GM21360 (cell line): ENCODE measurements around the gene TBC1D22A.
"Not testable (repeated sequence)": the region's sequence is repeated elsewhere in the genome, so short reads cannot be mapped to it uniquely, and the experiment has no call there.

ENCODE experiments used
- ATAC-seq: cut with Tn5 transposase; IDR thresholded peaks from one replicate; pipeline ENCODE4 v1.9.1; 2021; ENCODE audit warnings: mild to moderate bottlenecking, moderate library complexity; ENCODE audit not compliant: unreplicated experiment

The TBC1D22A gene

DNA sequence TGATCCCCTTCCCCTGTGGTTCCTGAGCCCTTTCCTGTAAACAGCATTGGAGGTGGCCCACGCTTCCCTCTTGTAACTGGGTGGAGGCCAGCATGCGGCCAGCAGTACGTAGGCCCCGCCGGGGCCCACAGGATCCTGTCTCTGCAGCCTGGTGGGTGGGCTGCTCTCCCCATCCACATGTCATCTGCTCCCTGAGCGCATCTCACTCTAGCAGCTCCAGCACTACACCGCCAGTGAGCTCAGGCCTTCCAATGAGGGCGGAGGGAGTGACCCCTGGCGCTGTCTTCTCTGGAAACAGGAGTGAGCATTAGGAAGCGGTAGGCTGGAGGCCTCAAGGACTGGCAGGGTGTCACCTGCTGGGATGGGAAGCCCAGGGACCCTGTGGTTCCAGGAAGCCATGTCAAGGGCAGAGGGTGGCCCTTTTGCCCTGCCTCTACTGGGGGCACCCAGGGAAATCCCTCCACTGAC, 363.9 kb downstream of the TBC1D22A start:
- ATAC-seq: no peak

DNA sequence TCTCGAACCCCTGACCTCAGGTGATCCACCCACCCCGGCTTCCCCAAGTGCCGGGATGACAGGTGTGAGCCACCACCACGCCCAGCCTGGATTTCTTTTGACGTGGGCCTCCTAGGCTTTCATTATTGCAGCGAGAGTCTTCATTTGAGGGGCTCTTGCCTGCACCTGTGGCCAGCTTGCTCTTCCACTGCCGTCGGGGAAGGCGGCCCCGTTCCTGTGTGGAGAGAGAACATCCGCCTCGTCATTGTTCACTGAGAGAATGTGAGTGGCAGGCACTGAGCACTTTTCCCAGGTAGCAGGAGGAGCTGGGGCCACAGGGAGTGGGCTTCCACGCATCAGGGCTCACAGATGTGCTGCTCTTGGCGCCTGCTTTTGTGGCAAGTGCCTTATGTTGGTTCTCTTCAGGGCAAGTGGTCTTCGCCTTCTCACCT, 365.0 kb downstream of the TBC1D22A start:
- no peak for ATAC-seq

GRCh38 chr22:47128216-47128615, 365.8 kb downstream of the TBC1D22A start:
- ATAC-seq: no peak

- no peak for ATAC-seq
Measured at GRCh38 chr22:47128622-47129215, 366.3 kb downstream of the TBC1D22A start.

DNA sequence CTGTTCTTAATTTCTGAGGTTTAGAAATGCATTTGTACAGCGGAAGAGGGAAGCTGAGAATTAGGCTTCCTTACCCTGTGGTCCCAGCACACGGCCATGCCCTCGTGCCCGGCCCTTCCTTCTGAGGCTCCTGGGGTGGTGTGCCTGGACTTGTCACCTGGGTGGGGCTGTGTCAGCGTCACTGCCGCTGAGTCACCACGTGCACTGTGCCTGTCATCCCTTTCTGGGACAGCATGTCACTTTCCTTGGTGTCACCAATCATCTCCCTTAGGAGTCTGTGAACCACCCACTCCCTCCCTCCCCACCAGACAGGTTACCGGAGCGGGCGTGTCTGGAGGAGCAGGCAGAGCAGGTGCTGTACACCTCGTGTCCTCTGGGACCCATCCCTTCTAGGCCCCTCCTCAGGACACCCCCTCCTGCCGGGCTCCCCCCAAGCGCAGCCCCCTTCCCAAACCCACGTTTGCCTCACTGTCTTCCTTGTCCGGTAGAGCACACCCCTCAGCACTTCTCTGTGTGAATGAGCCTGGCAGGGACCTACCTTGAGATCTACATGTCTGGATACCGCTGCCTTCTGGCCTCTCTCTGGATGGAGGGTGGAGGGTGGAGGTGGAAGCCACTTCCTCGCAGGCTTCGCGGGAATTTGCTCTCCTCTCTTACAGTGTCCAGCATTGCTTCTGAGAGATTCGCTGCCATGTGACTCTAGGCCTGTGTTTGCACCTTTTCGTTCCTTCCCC, 367.6 kb downstream of the TBC1D22A start:
- ATAC-seq: no peak

DNA sequence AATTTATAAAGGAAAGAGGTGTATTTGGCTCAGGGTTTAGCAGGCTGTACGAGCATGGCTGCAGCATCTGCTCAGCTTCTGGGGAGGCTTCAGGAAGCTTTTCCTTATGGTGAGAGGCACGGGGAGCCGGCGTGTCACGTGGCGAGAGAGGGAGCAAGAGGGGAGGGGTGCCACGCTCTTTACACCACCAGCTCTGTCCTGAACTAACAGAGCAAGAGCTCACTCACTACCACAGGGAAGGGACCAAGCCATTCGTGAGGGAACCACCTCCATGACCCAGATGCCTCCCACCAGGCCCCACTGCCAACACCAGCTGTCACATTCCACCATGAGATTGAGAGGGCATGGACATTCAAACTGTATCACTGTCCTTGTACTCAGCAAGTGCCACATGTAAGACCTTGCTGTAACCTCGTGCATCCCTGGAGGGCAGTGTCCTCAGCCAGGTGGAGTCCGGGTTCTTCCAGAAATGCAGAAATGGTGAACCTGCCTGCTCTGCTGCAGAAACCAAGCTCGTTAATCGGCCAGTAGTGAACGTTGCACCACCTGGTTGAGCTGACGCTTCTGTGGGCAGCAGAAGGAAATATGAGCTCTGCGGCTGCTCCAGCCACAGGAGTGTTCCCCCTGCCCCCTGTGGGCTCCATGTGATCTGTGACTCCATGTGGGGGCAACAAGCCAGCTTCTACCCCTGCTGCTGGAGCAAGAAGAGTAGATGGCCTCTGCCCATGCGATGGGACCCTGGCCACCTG, 368.6 kb downstream of the TBC1D22A start:
- no peak for ATAC-seq

DNA sequence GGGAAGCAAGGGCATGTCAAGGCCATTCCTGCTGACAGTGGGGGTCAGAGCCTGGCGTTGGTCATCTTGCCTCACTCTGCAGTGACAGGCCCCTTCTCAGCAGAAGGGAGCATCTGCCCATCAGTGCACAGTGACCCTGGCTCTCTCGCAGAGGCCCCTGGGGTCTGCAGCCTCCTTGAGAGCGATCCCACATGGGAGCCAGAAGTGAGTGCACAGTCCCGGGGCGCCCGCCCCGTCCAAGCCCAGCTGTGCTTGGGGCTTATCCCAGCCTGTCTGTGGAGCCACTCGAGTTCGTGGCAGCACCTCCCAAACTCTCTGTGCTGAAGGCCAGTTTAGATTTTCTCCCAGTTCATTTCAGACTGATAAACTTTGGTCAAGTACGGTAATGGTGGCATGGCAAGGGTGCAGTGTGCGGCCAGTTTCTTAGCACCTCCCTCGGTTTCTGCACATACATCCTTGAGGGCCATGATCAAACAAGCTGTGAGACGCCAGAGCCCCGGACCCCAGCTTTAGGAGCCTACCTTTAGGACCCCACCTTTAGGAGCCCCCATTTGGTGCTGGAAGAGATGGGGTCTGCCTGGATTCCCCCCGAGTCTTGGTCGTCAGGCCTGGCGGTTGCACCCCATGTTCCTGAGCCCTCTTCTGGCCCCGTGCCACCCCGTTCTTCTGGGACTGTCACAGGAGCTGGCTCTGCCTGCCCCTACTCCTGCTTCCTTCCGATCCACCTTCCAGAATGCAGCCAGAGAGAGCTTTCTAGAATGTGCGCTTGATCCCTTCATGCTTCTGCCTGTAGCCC, 369.4 kb downstream of the TBC1D22A start:
- no peak for ATAC-seq

DNA sequence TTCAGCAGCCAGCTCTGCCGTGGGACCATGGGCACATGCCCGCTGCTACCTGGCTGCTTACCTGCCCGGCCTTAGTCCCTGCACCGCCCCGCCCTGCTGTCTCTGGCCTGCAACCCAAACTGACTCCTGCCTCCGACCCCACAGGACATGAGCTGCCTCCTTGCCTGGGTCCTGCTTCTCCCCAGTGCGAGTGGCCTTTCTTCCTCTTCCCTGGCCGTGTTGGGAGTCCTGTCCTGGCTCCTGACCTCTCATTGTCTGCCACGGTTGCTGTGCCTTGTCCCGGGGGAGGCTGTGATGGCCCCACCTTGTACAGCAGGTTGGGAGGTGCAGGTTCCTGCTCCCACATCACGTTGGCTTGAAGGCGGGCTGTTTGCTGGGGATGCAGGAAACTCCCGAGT, 370.0 kb downstream of the TBC1D22A start:
- no peak for ATAC-seq

GRCh38 chr22:47133061-47133969, 370.9 kb downstream of the TBC1D22A start:
- no peak for ATAC-seq

- ATAC-seq: no peak
Measured at GRCh38 chr22:47134222-47134621, 371.8 kb downstream of the TBC1D22A start.

DNA sequence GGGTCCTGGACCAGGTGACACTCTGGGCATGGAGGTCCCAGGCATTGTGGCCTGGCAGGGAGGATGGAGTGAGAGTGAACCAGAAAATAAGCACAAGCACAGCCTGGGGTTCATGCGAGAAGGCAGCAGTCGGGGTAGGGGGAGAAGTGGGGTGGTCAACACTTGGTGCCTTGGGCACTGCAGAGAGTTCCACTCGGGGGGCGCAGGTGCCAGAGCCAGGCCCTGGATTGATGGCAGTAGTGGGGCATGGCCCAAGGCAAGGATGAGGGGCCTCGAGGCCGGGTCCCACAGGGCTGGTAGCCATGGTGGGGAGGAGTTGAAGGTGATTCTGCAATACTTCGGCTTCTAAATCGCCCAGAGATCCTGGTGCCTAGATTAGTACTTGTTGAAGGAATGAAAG, 372.9 kb downstream of the TBC1D22A start:
- no peak for ATAC-seq

DNA sequence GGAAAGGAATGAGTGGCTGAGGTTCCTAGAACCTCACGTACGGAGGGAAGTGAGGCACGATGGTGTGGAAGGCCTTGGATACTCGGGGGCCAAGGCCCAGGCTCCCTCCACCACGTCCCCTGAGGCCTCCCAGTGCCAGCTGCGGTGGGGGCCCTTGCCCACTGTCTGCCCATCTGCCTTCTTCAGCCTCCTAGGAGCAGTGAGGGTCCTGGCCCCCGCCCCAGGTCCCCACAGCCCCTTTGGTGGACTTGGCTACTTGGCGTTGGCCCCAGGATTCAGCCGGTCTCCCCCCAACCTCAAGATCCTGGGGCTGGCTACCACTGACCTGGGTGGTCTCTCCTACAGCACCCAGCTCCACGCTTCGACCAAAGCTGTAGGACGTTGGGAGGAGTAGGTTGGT, 373.6 kb downstream of the TBC1D22A start:
- no peak for ATAC-seq

DNA sequence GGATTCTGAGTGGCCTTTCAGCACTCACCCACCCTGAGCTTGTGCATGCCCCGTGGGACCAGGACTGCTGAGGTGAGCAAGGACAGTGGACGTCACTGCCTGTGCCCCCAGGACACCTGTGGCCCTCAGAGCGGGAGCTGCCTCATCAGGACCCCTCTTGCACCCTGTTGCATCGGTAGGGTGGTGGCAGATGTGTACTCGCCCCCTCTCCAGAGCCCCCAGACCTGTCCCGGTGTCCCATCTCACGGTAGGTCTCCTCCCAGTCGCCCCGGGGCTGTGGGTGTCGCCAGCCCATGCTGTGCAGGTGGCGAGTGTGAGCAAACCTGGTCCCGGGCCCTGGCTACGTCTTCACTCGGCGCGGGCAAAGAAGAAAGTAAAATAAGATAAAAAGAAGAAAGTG, 374.2 kb downstream of the TBC1D22A start:
- no peak for ATAC-seq

- no peak for ATAC-seq
Measured at GRCh38 chr22:47139013-47139789, 376.8 kb downstream of the TBC1D22A start.

DNA sequence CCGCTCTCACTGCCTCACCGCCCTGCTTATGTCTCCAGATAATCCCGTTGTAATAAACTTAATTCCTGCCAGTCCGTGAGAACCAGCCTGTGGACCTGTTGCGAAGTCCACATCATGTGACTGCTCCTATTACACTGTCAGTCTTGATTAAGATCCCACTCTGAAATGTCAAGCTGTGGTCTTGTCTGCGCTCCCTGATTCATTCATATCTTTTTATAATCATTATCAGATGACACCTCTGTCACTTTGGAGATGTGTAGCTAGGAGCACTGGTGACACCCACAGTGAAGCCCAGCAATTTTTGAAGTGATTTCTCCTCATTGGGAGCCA, 377.3 kb downstream of the TBC1D22A start:
- no peak for ATAC-seq

GRCh38 chr22:47140975-47141374, 378.5 kb downstream of the TBC1D22A start:
- ATAC-seq: not testable (repeated sequence)

DNA sequence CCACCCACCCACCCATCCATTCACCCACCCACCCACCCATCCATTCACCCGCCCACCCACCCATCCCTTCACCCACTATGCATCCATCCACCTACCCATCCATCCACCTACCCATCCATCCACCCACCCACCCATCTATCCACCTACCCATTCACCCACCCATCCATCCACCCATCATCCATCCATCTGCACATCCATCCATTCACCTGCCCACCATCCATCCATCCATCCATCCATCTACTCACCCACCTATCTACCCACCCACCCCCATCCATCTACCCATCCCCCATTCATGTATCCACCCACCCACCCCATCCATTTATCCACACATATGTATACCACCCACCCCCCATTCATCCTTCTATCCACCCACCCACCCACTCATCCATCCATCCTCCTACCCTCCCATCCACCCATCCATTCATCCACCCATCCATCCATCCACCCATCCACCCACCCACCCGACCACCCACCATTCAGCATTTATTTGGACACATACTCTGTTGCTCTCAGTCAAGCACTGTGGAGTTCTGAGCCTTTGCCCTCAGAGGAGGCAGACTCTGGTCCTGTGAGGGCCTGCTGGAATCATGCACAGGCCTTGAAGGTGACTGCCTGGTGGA, 380.1 kb downstream of the TBC1D22A start:
- no peak for ATAC-seq

GRCh38 chr22:47143249-47143938, 380.9 kb downstream of the TBC1D22A start:
- no peak for ATAC-seq
